Testis (tissue), 3 donors: ENCODE data around the gene ANKRD33. TPM values are rescaled to one million over a fixed set of nuclear protein-coding genes. Genes with fewer than 3 reads are reported as not detected.
A peak's percentile ranks its signal among the peaks of the same experiment; 100 is the strongest.

ENCODE experiments used
- DNase-seq: peaks from one replicate; pipeline ENCODE4 v3.0.0-alpha.2; 2019
- H3K27ac ChIP-seq, 2 donors: fragments of 200-600 bp; sonication (generic); one replicate each; pipeline ENCODE4 v1.5.1; 2019
- H3K27me3 ChIP-seq: fragments of 200-600 bp; sonication (generic); one replicate; pipeline ENCODE4 v1.5.1; 2019
- H3K36me3 ChIP-seq: fragments of 200-600 bp; sonication (generic); one replicate; pipeline ENCODE4 v1.5.1; 2017; ENCODE audit warnings: low read depth; ENCODE audit errors: missing control alignments
- H3K4me1 ChIP-seq: fragments of 200-600 bp; sonication (generic); one replicate; pipeline ENCODE4 v1.5.1; 2019
- H3K4me3 ChIP-seq, 2 donors: fragments of 200-600 bp; sonication (generic); one replicate each; pipeline ENCODE4 v1.5.1; 2017 to 2019
- H3K9me3 ChIP-seq: fragments of 200-600 bp; sonication (generic); one replicate; pipeline ENCODE4 v1.5.1; 2017
- CTCF ChIP-seq, 3 experiments: fragments of 450-650 bp in 2 of 3; fragments of 200-600 bp in 1 of 3; sonication (generic) in 1 of 3; IDR thresholded peaks; one replicate each; pipeline ENCODE4 v1.5.1; 2016 to 2019; ENCODE audit warnings: antibody characterized with exemption in 3 of 3, mild to moderate bottlenecking in 2 of 3, moderate library complexity in 1 of 3
- POLR2A ChIP-seq: fragments of 450-650 bp; IDR thresholded peaks from one replicate; pipeline ENCODE4 v1.6.1; 2017; ENCODE audit warnings: antibody characterized with exemption, mild to moderate bottlenecking, moderate library complexity
- WGBS, 2 donors: methylation state at CpG; one replicate each; pipeline ENCODE4 v1.1.5; 2018; 5-methylcytosine and 5-hydroxymethylcytosine counted together
- intact Hi-C: fragments of 100-400 bp; cut with DNase I; formaldehyde crosslinking; loops from one replicate; pipeline ENCODE4 v1.15.1; 2023; ENCODE audit warnings: low total_unique reads
- polyA plus RNA-seq: library from polyadenylated mRNA; stranded (reverse); fragments of 350-450 nt; fragmentation: Illumina TruSeq; extraction: RNeasy Lipid Tissue Mini Kit (QIAGEN cat#74804); gene quantifications from one replicate; pipeline ENCODE4 v1.2.3, GENCODE V29; 2014; ENCODE audit warnings: low read depth, low replicate concordance; ENCODE audit not compliant: insufficient read depth
- total RNA-seq, 2 donors: library from RNA; depleted of rRNA; stranded (reverse); fragments of >200 nt; gene quantifications; one replicate each; pipeline ENCODE4 v1.2.3, GENCODE V29; 2016

The ANKRD33 gene
- total and polyA plus RNA-seq, 3 donors from 2014 or later, result 0.25 to 0.68 TPM; not detected in 1

- no peak for DNase-seq
- no peak overlapping the region for H3K27ac ChIP-seq
- no peaks in the 10 kb centered on the region for H3K27me3 ChIP-seq
- WGBS, 2 donors, result 0 to 2% methylated on average over 12 to 32 of the region's 40 CpGs
- intact Hi-C loops, result no loop called here
- TF ChIP-seq CTCF (IDR thresholded peaks at IDR 0.05), result no peak
- H3K36me3 ChIP-seq, result no peaks in the 10 kb centered on the region
- peak overlapping the region; percentile 31 to 63 for H3K4me3 ChIP-seq
- H3K9me3 ChIP-seq, result no peaks in the 10 kb centered on the region
- H3K4me1 ChIP-seq, result peaks cover 25% of the 10 kb centered on the region
Measured at GRCh38 chr12:51847643-51848325, 40.1 kb upstream of the ANKRD33 start.

GRCh38 chr12:51848326-51848727, 39.6 kb upstream of the ANKRD33 start, which contains the start of gene FIGNL2:
FIGNL2 (minus strand) TSS chr12:51848718; CDS start chr12:51822413, 26,305 bp downstream.
- H3K27ac ChIP-seq, result no peak within 1 kb of the TSS
- peaks cover 25% of the 10 kb centered on the region for H3K4me1 ChIP-seq
- 0% methylated on average over 19 of the region's 51 CpGs; no CpG with 5 or more reads in 1 of the 2 donors for WGBS, 2 donors
- H3K9me3 ChIP-seq, result no peaks in the 10 kb centered on the region
- no peaks in the 10 kb centered on the region for H3K36me3 ChIP-seq
- no peak for DNase-seq
- TF ChIP-seq CTCF (IDR thresholded peaks at IDR 0.05) (no peak), POLR2A (no peak)
- intact Hi-C loops, result no loop called here
- peak within 1 kb of the TSS; percentile 15 to 63 for H3K4me3 ChIP-seq
- no peaks in the 10 kb centered on the region for H3K27me3 ChIP-seq

GRCh38 chr12:51848841-51849735, 38.8 kb upstream of the ANKRD33 start:
- H3K36me3 ChIP-seq, result no peaks in the 10 kb centered on the region
- TF ChIP-seq CTCF (IDR thresholded peaks at IDR 0.05) (no peak), POLR2A (no peak)
- H3K9me3 ChIP-seq, result no peaks in the 10 kb centered on the region
- peak overlapping the region; percentile 15 to 36 for H3K4me3 ChIP-seq
- no peak for DNase-seq
- intact Hi-C loops, result no loop called here
- peaks cover 25% of the 10 kb centered on the region for H3K4me1 ChIP-seq
- no peak overlapping the region for H3K27ac ChIP-seq
- WGBS, 2 donors, result 48 to 52% methylated on average over 17 to 48 of the region's 57 CpGs
- no peaks in the 10 kb centered on the region for H3K27me3 ChIP-seq

GRCh38 chr12:51850081-51850964, 37.6 kb upstream of the ANKRD33 start:
- Histone ChIP-seq H3K27me3 (no peaks in the 10 kb centered on the region), H3K27ac (no peak overlapping the region), H3K4me1 (peaks cover 25% of the 10 kb centered on the region), H3K4me3 (no peak overlapping the region), H3K9me3 (no peaks in the 10 kb centered on the region), H3K36me3 (no peaks in the 10 kb centered on the region)
- WGBS, 2 donors, result 81% methylated on average over 8 of the region's 8 CpGs
- intact Hi-C loops, result no loop called here
- DNase-seq, result no peak
- TF ChIP-seq CTCF (IDR thresholded peaks at IDR 0.05) (no peak), POLR2A (no peak)
